Thyroid gland (tissue), 4 donors: Measurements from ENCODE around the gene SIPA1. TPM values are rescaled to one million over a fixed set of nuclear protein-coding genes. Genes with fewer than 3 reads are reported as not detected.

Experiments
- DNase-seq, 2 donors: peaks; one replicate each; pipeline ENCODE4 v3.0.0-alpha.2; 2019
- H3K27ac ChIP-seq, 3 donors: fragments of 200-600 bp; sonication (generic); 1 replicate in 2 of 3; 2 replicates in 1 of 3; pipeline ENCODE4 v1.5.1; 2016 to 2019; ENCODE audit warnings: mild to moderate bottlenecking in 1 of 3, moderate library complexity in 1 of 3
- H3K27me3 ChIP-seq: fragments of 200-600 bp; sonication (generic); one replicate; pipeline ENCODE4 v1.5.1; 2019
- H3K36me3 ChIP-seq, 2 donors: fragments of 200-600 bp; sonication (generic); one replicate each; pipeline ENCODE4 v1.5.1; 2016 to 2019
- H3K4me1 ChIP-seq, 2 donors: fragments of 200-600 bp; sonication (generic); one replicate each; pipeline ENCODE4 v1.5.1; 2017 to 2019
- H3K4me3 ChIP-seq, 3 donors: fragments of 200-600 bp; sonication (generic); replicated peaks in 1 of 3; 1 replicate in 2 of 3; 2 replicates in 1 of 3; pipeline ENCODE4 v1.5.1; 2016; ENCODE audit warnings: mild to moderate bottlenecking in 1 of 3
- H3K9me3 ChIP-seq: fragments of 200-600 bp; sonication (generic); one replicate; pipeline ENCODE4 v1.5.1; 2017
- CTCF ChIP-seq, 6 experiments: fragments of 200-600 bp in 3 of 6; fragments of 450-650 bp in 3 of 6; sonication (generic) in 3 of 6; IDR thresholded peaks; one replicate each; pipeline ENCODE4 v1.5.1; 2016 to 2019; ENCODE audit warnings: antibody characterized with exemption in 6 of 6, mild to moderate bottlenecking in 2 of 6, inconsistent platforms in 1 of 6, moderate library complexity in 1 of 6
- POLR2A ChIP-seq, 2 donors: fragments of 450-650 bp; IDR thresholded peaks; one replicate each; pipeline ENCODE4 v1.6.1; 2017; ENCODE audit warnings: antibody characterized with exemption in 2 of 2, mild to moderate bottlenecking in 2 of 2, moderate library complexity in 1 of 2
- WGBS, 2 donors: methylation state at CpG; one replicate each; pipeline ENCODE4 v1.1.5; 2017; 5-methylcytosine and 5-hydroxymethylcytosine counted together
- intact Hi-C: fragments of 100-400 bp; cut with DNase I; formaldehyde crosslinking; loops from one replicate; pipeline ENCODE4 v1.15.1; 2023
- total RNA-seq, 4 donors: library from RNA; depleted of rRNA; stranded (reverse); fragments of >200 nt; gene quantifications; one replicate each; pipeline ENCODE4 v1.2.3, GENCODE V29; 2016

The SIPA1 gene
- total RNA-seq, 4 donors from 2014 or later, result 19.2 to 40.6 (median 32.7) TPM

GRCh38 chr11:65595131-65595530 is 42.8 kb upstream of the SIPA1 start:
- intact Hi-C loops, result loop anchor here (5.0 kb wide), 1 partner anchor 193 kb away; no protein-coding TSS in a partner anchor
- DNase-seq, result no peak
- H3K27ac ChIP-seq, result no peak overlapping the region
- no peaks in the 10 kb centered on the region for H3K9me3 ChIP-seq
- no peak overlapping the region for H3K4me3 ChIP-seq
- H3K27me3 ChIP-seq, result no peaks in the 10 kb centered on the region
- peaks cover 16 to 21% of the 10 kb centered on the region in 2 donors for H3K36me3 ChIP-seq
- peaks cover 0 to 4% of the 10 kb centered on the region in 2 donors for H3K4me1 ChIP-seq
- WGBS, 2 donors, result 63% methylated on average over 2 of the region's 3 CpGs; no CpG with 5 or more reads in 1 of the 2 donors
- TF ChIP-seq CTCF (IDR thresholded peaks at IDR 0.05) (no peak), POLR2A (IDR thresholded peaks at IDR 0.05) (no peak)

GRCh38 chr11:65595543-65596281 is 42.2 kb upstream of the SIPA1 start, which contains the start of gene KCNK7:
Gene KCNK7 (minus strand): TSS chr11:65595800. CDS start chr11:65595772, 28 bp downstream.
- no peak within 1 kb of the TSS for H3K27ac ChIP-seq
- H3K27me3 ChIP-seq, result no peaks in the 10 kb centered on the region
- DNase-seq, result no peak
- H3K4me3 ChIP-seq, result no peak within 1 kb of the TSS
- TF ChIP-seq CTCF (IDR thresholded peaks at IDR 0.05), result no peak
- no peak for TF ChIP-seq POLR2A (IDR thresholded peaks at IDR 0.05)
- WGBS, 2 donors, result 68 to 83% methylated on average over 8 to 9 of the region's 12 CpGs
- no peaks in the 10 kb centered on the region for H3K9me3 ChIP-seq
- intact Hi-C loops, result loop anchor here (5.0 kb wide), 1 partner anchor 193 kb away; no protein-coding TSS in a partner anchor
- peaks cover 16 to 21% of the 10 kb centered on the region in 2 donors for H3K36me3 ChIP-seq
- peaks cover 0 to 4% of the 10 kb centered on the region in 2 donors for H3K4me1 ChIP-seq

GRCh38 chr11:65596520-65596919 is 41.4 kb upstream of the SIPA1 start:
- 84 to 91% methylated on average over 5 to 6 of the region's 6 CpGs for WGBS, 2 donors
- Histone ChIP-seq H3K27me3 (no peaks in the 10 kb centered on the region), H3K9me3 (no peaks in the 10 kb centered on the region), H3K4me1 (peaks cover 4% of the 10 kb centered on the region in 2 donors), H3K36me3 (peaks cover 16 to 21% of the 10 kb centered on the region in 2 donors), H3K27ac (no peak overlapping the region), H3K4me3 (no peak overlapping the region)
- DNase-seq, result no peak
- intact Hi-C loops, result loop anchor here (5.0 kb wide), 1 partner anchor 194 kb away; no protein-coding TSS in a partner anchor
- no peak for TF ChIP-seq CTCF (IDR thresholded peaks at IDR 0.05)
- no peak for TF ChIP-seq POLR2A (IDR thresholded peaks at IDR 0.05)

- H3K4me3 ChIP-seq, result no peak overlapping the region
- TF ChIP-seq POLR2A (IDR thresholded peaks at IDR 0.05), result no peak
- TF ChIP-seq CTCF (IDR thresholded peaks at IDR 0.05), result no peak
- no peak for DNase-seq
- H3K27me3 ChIP-seq, result no peaks in the 10 kb centered on the region
- intact Hi-C loops, result loop anchor here (5.0 kb wide), 1 partner anchor 196 kb away; no protein-coding TSS in a partner anchor
- peaks cover 0 to 8% of the 10 kb centered on the region in 2 donors for H3K4me1 ChIP-seq
- peaks cover 19 to 22% of the 10 kb centered on the region in 2 donors for H3K36me3 ChIP-seq
- WGBS, 2 donors, result 91 to 95% methylated on average over 15 to 16 of the region's 16 CpGs
- no peaks in the 10 kb centered on the region for H3K9me3 ChIP-seq
- no peak overlapping the region for H3K27ac ChIP-seq
Measured at GRCh38 chr11:65598258-65598699, 39.6 kb upstream of the SIPA1 start.
